HG02938 (cell line): ENCODE data around the gene JMJD7.

ENCODE experiments used
- ATAC-seq: cut with Tn5 transposase; IDR thresholded peaks from one replicate; pipeline ENCODE4 v1.9.1; 2021; ENCODE audit warnings: mild to moderate bottlenecking, moderate library complexity; ENCODE audit not compliant: unreplicated experiment

The JMJD7 gene

DNA sequence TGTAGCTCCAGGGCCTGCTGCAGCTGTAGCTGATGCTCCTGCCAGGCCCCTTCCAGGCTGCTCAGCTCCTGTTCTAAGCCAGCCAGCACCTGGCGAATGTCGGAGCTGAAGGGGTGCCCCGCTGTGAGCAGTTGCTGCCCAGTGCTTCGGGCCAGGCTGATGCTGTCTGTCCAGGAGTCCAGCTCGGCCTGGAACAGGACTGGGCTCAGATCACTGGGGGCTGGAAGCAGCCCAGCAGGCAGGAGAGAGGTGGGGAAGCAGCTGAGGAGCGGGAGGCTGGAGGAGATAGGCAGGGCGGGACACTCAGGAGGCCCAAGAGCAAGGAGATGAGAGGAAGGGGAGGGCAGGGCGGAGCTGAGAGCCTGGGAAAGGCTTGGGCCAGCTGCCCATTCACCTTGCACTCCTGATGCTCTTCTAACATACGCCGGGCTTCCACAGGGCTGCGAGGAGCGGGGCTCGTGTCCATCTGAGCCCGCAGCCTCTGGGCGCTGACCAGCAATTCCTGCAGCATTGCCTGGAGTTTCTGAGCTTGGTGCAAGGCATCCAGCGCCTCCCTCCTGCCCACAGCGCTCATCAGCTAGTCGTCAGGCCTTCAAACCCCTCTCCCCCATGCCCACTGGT lies 34.0 kb downstream of the JMJD7 start:
- no peak for ATAC-seq

DNA sequence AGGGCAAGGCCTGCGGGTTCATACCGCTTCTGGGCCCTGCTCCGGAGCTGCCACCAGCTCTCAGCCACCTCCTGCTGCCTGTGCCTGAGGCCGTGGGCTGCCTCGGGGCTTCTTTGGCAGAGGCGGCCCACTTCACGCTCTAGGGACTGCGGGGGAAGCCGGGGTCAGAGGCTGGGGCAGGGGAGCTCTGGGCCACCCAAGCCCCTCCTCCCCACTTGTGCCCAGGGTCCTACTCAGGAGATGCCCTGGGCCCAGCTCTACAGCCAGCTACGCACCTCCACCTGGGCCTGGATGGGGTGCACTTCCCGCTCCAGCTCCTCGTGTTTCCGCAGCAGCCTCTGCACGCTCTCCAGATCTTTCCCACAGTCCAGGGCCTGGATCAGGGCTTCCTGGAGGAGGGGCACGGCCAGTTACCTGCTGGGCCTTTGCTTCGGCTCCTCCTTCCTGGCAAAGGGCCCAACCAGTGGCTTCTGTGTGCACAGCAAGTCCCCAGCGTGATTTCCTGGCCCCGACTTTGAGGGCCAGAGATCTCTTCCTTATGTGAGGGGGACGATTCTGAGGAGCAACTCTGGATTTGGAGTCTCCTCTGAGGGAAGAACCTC lies 34.7 kb downstream of the JMJD7 start:
- no peak for ATAC-seq

DNA sequence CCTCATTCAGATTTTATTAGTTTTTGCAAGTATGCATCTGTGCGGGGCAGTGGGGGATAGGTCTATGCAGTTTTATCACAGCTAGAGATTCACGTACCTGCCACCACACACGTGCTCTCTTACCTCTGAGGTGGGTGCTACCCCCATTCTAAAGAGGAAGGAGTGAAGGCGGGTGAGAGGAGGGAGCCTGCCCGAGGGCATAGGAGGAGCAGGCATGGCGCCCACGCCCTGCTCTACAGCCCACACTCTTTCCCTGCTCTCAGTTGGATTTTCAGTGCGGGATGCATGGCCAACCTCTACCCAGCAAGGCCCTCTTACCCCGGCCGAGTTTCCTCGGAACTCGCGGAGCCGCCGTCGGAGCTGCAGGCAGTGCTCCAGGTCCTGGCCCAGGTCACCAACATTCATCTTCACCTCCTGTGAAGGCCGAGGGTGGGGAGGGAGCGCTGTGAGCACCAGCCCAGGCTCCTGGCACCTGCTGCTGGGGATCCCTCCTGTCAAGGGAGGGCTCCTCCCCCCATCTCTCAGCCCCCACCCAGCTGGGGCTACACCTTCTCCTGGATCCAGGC lies 37.7 kb downstream of the JMJD7 start:
- ATAC-seq: no peak

DNA sequence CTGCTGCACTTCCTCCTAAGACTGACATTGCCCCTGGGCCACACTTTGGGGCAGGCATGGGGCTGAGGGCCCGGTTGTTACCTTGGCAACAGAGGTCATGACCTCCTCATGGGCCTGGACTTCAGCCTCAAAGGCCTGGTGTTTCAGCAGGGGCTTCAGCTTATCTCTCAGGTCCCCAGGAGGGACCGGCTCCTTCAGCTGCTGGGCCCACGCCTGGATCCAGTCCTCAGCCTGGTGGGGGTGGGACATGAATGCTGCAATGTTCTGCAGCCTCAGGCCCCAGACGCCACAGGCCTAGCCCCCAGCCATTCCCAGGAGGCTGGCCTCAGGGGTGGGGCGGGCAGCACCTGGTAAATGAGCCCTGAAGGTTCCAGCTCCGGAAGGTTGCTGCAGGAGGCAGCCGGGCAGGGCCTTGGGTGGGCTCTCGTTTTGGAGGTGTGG lies 38.4 kb downstream of the JMJD7 start:
- ATAC-seq: no peak

DNA sequence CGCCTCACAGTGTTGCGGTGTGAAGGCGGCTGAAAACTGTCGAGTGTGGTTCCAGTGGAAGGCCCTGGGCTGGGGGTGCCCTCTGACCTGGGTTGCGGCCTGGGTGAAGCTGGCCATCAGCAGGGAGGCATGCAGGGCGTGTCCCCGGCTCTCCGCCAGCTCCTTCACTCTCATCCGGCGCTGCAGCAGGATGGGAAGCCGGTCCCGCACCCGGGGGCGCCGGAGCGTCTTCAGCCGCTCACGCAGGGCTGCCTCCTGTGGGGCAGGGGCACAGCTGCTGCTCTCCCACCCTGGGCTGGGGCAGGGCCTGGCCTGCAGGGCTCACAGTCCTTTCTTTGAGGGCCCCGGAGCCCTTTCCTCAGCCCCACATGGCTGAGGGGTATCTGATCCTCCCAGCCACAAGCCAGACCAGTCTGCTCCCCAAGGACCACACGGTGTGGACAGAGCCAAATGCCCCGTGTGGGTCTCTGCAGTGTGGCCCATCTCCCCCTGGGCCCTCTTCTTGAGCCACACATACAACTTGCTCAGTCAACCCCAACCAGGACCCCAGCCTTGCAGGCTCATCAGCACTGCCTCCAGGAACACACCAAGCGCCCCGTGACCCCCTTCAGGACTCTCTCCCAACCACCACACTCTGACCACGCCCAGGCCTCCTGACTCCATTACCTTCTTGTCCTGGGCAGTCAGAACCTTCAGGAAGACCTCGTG lies 39.1 kb downstream of the JMJD7 start:
- ATAC-seq: no peak

DNA sequence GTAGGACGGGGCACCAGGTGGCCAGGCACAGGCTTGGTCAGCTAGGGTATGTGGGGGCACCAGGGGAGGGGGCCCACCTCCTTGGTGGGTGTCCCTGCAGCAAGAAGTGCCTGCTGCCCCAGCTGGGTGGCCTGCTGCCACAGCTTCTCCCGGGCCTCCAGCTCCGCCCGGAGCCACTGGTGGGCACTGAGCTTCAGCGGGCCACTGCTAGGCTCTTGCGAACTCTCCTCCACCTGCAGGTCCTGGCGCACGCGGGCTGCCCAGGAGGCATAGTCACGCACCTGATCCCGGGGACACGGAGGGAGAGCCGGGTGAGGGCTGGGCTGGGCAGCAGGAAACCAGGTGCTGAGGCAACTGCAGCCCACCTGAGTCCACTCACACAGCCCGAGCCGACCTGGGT lies 40.4 kb downstream of the JMJD7 start:
- ATAC-seq: no peak

DNA sequence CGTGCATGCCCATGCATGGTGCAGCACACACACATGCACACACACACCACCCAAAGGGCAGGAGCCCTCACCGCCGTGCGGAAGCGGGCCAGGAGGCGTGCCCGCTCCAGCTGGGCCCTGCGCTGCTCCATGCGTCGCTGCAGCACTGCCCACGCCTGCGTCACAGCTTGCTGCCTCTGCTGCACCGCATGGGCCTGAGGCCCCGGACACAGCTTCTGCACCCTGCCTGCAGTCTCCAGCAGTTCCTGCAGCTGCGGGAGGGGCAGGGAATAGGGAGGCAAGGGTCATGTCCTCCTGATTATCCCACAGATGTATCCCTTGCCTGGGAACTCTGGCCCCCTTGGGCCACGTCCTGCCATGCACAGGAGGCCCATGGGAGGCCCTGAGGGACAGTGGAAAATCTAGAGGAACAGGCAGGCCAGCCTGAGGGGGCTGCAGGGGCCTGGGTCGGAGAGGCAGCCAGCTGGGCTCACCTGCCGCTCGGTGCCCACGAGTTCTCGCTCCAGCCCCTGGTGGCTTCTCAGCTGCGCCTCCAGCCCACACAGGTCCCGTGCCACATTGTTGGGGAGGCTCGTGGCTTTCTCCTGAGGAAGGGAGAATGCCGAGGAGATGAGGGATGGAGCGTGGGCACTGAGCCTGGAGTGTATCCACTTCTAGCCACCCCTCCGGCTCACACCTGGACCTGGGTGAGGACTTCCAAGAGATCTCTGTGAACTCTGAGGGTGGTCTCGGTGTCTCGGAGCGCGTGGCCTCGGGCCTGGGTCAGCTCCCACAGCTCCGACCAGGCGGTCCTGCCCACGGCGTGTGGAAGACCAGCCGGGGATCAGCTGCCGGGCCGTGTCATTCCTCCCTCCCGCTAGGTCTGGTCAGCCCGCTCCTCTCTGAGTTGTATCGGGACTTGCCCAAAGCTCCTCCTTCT lies 42.1 kb downstream of the JMJD7 start:
- ATAC-seq: no peak

DNA sequence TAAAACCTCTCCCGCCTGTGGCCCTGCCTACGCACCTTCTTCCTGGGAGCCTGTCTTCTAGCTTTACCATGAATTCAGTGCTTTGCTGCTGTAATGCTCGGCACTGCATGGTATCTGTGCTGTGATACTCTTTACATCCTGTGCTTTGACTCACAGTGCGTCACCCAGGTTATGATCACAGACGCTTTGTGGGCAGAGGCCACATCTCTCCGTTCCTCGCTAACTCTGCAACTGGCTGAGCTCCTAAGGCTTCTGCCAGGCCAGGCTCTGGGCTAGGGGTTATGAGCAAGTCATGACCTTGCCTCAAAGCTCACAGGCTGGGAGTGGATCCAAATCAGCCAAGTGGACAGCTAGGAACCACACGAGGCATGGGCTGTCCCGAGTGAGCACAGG lies 42.8 kb downstream of the JMJD7 start:
- no peak for ATAC-seq

DNA sequence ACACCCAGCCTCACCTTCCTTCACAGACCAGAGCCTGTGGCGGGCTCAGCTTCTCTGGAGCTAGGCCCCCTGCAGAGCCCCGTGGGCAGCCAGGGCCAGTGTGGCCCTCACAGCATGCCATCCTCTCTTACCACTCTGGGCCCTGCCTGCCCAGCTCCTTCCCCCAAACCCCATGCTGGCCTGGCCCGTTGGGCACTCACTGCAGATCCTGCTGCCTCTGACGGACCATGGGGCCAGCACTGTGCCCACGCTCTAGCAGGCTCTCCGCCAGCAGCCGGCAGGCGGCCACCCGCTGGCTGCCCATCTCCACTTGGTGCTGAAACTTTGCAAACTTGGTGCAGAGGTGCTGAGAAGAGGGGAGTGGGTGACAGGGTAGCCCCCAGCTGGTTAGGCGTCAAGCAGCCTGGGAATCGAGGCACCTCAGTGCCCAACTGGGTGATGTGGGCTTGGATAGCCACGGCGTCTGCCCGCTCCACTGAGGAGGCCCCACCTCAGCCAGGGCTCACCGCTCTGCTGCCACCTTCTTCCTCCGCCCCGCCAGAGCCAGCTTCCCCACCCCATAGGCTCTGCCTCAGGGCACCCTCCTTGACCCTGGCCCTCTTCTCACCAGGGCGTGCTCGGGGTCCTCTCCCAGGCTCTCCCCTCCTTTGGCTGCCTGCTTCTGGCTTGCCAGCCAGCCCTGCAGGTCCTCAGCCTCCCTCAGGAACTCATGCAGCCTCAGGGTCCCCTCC lies 43.4 kb downstream of the JMJD7 start:
- ATAC-seq: no peak

DNA sequence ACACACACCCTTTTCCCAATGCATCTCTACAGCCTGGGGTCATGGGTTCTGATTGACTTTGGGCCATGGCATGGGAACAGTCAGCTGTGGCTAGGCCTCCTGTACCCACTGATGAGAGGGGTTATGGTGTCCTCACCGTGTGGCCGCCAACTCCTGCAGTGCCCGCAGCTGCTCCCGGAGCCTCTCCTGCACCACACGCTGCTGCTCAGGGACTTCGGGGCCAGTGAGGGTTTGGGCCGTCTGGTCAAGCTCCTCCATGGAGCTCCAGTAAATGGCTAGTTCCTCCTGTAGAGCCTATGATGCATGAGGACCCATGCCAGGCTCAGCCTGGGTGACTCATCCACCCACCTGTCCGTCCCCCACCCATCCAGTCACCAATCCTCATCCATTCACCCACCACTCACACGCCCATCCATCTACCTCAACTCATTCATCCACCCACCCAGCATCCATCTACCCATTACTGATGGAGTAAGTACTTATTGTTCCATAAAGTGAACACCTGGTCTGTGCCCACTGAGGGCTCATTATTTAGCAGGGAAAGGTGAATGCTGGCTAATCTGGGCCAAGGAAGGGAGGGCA lies 44.4 kb downstream of the JMJD7 start:
- ATAC-seq: no peak

DNA sequence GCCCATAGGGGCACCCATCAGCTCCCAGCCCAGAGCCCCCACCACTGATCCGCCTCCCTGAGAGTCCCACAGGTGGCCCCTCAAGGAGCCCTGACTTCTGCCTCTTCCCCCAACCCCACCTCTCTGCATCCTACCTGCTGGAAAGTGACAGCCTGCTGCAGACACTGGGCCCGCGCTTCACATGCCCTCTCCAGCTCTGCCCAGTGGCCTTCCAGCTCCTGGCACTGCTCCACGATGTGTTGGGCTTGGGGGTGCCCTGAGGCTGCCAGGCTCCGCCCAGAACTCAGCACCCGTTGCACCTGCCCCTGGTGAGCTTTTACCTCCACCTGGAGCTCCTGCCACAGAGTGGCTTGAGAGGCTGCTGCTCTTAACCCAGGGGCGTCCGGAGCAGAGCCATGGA lies 45.8 kb downstream of the JMJD7 start:
- ATAC-seq: no peak

DNA sequence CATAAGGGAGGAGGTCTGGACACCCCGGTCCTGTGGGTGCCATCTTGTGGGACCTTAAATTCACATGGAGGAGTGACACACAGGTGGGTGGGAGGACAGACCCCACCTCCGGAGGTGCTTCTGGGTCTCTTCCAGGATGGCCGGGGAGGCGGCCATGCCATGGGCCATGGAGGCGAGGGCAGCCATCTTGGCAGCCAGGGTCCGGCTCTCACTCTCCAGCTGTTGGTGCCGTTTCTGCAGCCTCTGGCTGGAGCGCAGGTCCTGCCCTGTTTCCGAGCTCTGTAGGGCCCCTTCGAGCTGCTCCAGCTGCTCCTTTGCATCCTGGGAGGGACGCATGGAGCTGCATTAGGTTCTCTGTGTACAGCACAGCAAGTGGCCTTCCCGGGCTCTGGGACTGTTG lies 46.8 kb downstream of the JMJD7 start:
- ATAC-seq: no peak

DNA sequence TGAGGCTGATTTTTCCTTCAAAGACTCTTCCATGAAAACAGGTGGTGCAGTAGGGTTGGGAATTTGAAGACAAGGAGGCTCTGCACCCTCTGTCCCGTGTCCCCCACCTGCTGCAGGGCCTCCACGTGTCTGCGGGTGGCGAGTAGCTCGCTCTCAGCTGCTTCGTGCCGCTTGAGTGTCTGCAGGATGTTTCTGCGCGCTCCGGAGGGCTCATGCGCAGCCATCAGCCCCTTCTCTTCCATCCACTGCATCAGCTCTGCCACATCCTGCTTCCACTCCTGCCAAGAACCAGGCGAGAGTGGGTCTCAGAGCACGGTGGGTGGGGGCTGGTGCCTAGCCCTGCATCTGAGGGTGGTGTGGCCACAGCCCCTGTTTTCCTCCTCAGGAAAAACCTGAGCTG lies 48.1 kb downstream of the JMJD7 start:
- ATAC-seq: no peak

DNA sequence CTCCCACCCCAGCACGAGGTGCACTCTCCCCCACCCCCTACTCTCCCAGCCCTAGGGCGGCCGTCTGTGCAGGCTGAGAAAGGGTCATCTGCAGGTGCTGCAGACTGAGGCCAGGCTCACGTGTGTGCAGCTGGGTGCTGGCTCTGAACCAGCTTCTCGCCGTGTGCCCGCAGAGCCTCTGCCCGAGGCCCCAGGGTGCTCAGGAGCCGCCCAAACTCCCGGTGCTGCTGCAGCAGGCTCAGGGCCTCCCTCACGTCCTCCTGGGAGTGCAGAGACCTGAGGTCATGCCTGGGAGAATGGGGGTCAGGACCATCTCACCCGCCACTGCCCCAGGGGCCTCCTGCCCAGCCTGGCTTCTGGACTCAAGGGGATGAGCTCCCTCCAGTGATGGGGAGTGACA lies 48.8 kb downstream of the JMJD7 start:
- ATAC-seq: no peak

DNA sequence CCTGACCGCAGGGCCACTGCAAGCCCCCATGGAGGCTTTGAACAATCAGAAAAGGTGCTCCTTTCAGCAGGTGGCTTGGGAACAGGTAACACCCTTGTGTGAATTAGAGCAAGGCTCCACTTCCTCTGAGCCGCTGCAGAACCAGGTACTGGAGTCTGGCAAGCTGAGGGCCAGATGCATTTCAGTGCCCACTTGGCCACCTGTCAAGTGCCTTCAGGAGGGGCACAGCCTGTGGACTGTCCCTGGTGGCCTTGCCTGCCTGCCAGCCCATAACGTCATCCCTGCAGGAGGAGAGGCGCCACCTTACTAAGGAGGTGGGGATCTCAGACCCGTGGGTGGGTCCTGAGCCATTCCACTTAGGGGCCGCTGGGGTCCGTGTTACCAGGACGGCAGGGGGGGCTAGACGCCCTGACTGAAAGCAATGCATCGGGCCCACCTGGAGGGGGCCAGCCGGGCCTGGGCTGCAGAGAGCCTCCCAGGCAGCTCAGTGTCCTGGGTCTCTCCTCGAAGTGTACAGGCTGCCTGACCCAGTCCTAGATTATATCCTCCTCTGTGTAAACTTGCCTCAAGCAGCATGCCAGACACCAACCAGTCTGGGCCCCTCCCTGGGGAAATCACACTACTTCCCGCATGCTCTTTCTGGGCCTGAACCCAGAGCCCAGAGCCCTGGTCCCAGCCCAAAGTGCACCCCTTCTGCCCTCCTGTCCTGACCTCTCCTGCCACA lies 49.9 kb downstream of the JMJD7 start:
- ATAC-seq: no peak

DNA sequence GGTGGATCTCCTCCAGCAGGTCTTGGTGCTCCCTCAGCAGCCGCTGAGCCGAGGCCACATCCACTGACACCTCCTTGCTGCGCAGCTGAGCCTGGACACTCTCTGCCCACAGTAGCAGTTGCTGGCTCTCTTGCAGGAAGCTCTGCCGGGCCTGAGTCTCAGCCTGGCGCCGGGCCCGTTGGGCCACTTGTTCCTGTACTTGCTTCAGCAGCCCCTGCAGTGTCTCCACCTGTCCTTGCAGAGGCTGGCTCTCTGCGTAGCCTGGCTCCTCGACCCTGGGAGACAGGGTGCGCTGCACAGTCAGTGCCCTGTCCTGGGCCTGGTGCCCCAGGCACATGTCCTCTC lies 50.4 kb downstream of the JMJD7 start:
- ATAC-seq: no peak

DNA sequence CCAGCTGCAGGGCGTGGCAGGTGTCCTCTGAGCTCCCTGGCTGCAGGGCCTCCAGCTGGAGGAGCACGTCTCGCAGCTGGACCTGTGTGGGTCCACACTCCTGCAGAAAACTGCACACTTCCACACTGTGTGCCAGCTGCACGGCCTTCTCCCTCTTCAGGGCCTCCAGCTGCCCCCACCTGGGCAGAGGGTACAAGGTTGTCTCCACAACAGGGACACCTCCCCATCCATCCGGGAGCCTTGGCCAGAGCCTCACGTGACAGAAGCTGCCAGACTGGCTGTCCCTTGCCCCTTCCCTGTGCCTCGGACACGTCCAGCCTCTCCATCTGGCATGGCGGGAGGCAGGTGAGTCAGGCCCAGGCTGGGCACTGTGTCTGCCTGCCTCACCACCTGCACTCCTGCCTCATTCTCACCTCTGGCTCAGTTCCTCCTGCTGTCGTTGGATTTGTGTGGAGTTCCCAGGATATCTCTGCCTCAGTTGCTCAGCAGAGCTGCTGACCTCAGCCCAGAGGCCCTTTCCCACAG lies 51.5 kb downstream of the JMJD7 start:
- no peak for ATAC-seq

DNA sequence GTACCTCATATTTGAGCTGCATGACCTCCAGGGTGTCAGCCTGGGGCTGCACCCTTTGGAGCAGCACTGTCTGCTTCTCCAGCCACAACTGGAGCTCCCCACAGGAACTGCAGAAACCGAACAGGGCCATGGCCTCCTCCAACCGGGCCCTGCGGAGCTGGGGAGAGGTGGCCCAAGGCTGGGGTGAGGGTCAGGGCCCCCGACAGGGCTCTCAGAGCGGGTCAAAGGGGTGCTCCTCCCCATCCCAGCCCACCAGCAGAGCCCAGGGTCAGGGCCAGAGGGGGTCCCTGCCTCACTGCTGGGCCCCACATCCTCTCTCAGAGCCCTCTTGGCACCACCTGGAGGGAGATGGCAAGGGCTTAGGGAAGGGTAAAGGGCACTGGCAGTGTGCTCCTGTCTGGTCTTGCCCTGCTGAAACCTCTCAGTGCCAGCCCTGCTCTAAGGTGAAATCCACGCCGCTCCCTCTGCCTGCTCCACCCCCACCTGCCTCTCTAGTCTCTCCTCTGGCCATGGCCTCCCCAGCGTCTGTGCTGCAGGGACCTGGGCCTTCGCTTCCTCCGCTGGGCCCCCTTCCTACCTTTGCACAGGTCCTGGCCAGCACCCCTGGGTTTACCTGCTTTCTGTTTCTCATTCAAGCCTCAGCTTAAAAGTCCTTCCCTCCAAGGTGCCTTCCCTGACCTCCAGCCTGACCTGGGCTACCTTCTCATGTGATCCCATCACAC lies 52.4 kb downstream of the JMJD7 start:
- ATAC-seq: no peak

DNA sequence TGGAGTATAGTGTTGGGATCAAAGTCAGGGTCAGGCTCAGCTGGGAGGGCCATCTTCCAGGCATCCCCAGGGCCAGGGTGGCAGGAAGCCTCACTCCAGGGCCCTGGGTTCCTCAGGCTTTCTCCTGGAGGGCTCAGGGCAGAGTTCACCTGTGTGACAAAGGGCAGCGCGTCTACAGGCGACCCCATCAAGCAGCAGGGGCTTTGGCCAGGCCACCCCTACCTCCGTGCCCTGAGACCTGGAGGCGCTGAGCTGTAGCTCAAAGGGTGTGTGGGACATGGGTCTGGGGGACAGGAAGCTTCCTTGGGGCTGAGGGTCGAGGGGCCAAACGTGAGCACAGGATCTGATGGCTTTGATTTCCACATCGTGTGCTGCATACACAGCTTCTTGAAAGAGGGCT lies 53.2 kb downstream of the JMJD7 start:
- ATAC-seq: no peak
